GM12801 (cell line): ENCODE results near the gene CDADC1.

Source experiments
- CTCF ChIP-seq: IDR thresholded peaks from one replicate; pipeline ENCODE4 v1.5.1; 2011; ENCODE audit warnings: control low read depth; ENCODE audit not compliant: insufficient read length; ENCODE audit errors: extremely low read depth

The CDADC1 gene

GRCh38 chr13:49296659-49297058, 48.9 kb downstream of the CDADC1 start:
- no peak for TF ChIP-seq CTCF

- no peak for TF ChIP-seq CTCF
These were observed 49.6 kb downstream of the CDADC1 start for GRCh38 chr13:49297338-49297737.

- no peak for TF ChIP-seq CTCF
These were observed 50.7 kb downstream of the CDADC1 start for GRCh38 chr13:49298416-49298815.

- TF ChIP-seq CTCF, result no peak
These were observed 51.3 kb downstream of the CDADC1 start for GRCh38 chr13:49298903-49299605.

- no peak for TF ChIP-seq CTCF
These were observed 52.6 kb downstream of the CDADC1 start for GRCh38 chr13:49300276-49300675.

GRCh38 chr13:49300739-49301589, 53.2 kb downstream of the CDADC1 start:
- TF ChIP-seq CTCF, result peak; percentile 9

GRCh38 chr13:49302222-49302621, 54.5 kb downstream of the CDADC1 start:
- TF ChIP-seq CTCF, result no peak
